CD14-positive monocyte (primary cell): ENCODE data around the gene MED4. TPM values are rescaled to one million over a fixed set of nuclear protein-coding genes. Genes with fewer than 3 reads are reported as not detected.

ENCODE experiments used
- DNase-seq, 3 donors: peaks; one replicate each; pipeline ENCODE4 v3.0.0-alpha.2; 2011 to 2022
- H2AFZ ChIP-seq: 2 replicates; pipeline ENCODE4 v1.6.0; 2012; ENCODE audit warnings: mild to moderate bottlenecking, low read depth, low read length, inconsistent platforms; ENCODE audit not compliant: insufficient read depth, poor library complexity, severe bottlenecking
- H3K27ac ChIP-seq, 2 donors: 1 replicate in 1 of 2; 2 replicates in 1 of 2; pipeline ENCODE4 v1.5.1; 2012 to 2013; ENCODE audit warnings: low read length in 2 of 2, control low read depth in 1 of 2, inconsistent platforms in 1 of 2, low read depth in 1 of 2, mild to moderate bottlenecking in 1 of 2
- H3K27me3 ChIP-seq, 2 donors: one replicate each; pipeline versions ENCODE4 v1.6.0 to v1.6.1; 2011 to 2013; ENCODE audit warnings: low read length in 2 of 2; ENCODE audit not compliant: control insufficient read depth in 2 of 2, insufficient read depth in 2 of 2
- H3K36me3 ChIP-seq, 2 donors: replicated peaks in 1 of 2; 1 replicate in 1 of 2; 2 replicates in 1 of 2; pipeline versions ENCODE4 v1.5.1 to v1.6.1; 2012 to 2013; ENCODE audit warnings: low read length in 2 of 2, control low read depth in 1 of 2, inconsistent platforms in 1 of 2, mild to moderate bottlenecking in 1 of 2; ENCODE audit not compliant: insufficient read depth in 2 of 2, control insufficient read depth in 1 of 2
- H3K4me1 ChIP-seq, 2 donors: 1 replicate in 1 of 2; 2 replicates in 1 of 2; pipeline versions ENCODE4 v1.5.1 to v1.6.1; 2012 to 2013; ENCODE audit warnings: low read length in 2 of 2, control low read depth in 1 of 2, inconsistent platforms in 1 of 2, mild to moderate bottlenecking in 1 of 2, moderate library complexity in 1 of 2; ENCODE audit not compliant: insufficient read depth in 2 of 2, control insufficient read depth in 1 of 2
- H3K4me2 ChIP-seq: replicated peaks from 2 replicates; pipeline ENCODE3; 2012; ENCODE audit warnings: low read length, moderate library complexity, mild to moderate bottlenecking; ENCODE audit not compliant: poor library complexity, severe bottlenecking; ENCODE audit errors: extremely low read depth
- H3K4me3 ChIP-seq, 3 experiments: fragments of 200-600 bp in 1 of 3; sonication (generic) in 1 of 3; replicated peaks in 1 of 3; 1 replicate in 2 of 3; 2 replicates in 1 of 3; pipeline ENCODE4 v1.5.1; 2011 to 2013; ENCODE audit warnings: low read length in 3 of 3, mild to moderate bottlenecking in 3 of 3, control low read depth in 2 of 3, low read depth in 2 of 3, inconsistent platforms in 1 of 3, moderate library complexity in 1 of 3
- H3K79me2 ChIP-seq: 2 replicates; pipeline ENCODE4 v1.6.0; 2012; ENCODE audit warnings: mild to moderate bottlenecking, control low read depth, inconsistent platforms, low read length, moderate library complexity; ENCODE audit not compliant: insufficient read depth
- H3K9ac ChIP-seq: 2 replicates; pipeline ENCODE4 v1.6.0; 2017; ENCODE audit warnings: low read length, mild to moderate bottlenecking; ENCODE audit not compliant: insufficient read depth, poor library complexity, severe bottlenecking
- H3K9me3 ChIP-seq, 2 donors: replicated peaks in 1 of 2; 1 replicate in 1 of 2; 2 replicates in 1 of 2; pipeline versions ENCODE4 v1.5.1 to v1.6.1; 2012 to 2013; ENCODE audit warnings: low read length in 2 of 2, control low read depth in 1 of 2; ENCODE audit not compliant: control insufficient read depth in 1 of 2, insufficient read depth in 1 of 2
- H4K20me1 ChIP-seq: 2 replicates; pipeline ENCODE4 v1.6.0; 2012; ENCODE audit warnings: mild to moderate bottlenecking, low read length, control low read depth, moderate library complexity; ENCODE audit not compliant: insufficient read depth
- H3K27ac Mint-ChIP-seq, 7 donors: one replicate each; pipeline ENCODE4 v1.8.0; 2020; ENCODE audit warnings: mild to moderate bottlenecking in 7 of 7, mixed read lengths in 7 of 7, moderate library complexity in 6 of 7, inconsistent platforms in 2 of 7
- H3K27me3 Mint-ChIP-seq, 3 donors: one replicate each; pipeline ENCODE4 v1.8.0; 2021 to 2022; ENCODE audit warnings: low read depth in 3 of 3, mild to moderate bottlenecking in 3 of 3, mixed read lengths in 3 of 3, moderate library complexity in 3 of 3, inconsistent platforms in 1 of 3
- H3K36me3 Mint-ChIP-seq, 2 donors: one replicate each; pipeline ENCODE4 v1.8.0; 2020; ENCODE audit warnings: mixed read lengths in 2 of 2, inconsistent platforms in 1 of 2, mild to moderate bottlenecking in 1 of 2
- H3K4me1 Mint-ChIP-seq: one replicate; pipeline ENCODE4 v1.8.0; 2020; ENCODE audit warnings: mild to moderate bottlenecking, mixed read lengths
- H3K4me3 Mint-ChIP-seq, 2 donors: one replicate each; pipeline ENCODE4 v1.8.0; 2020; ENCODE audit warnings: mild to moderate bottlenecking in 2 of 2, mixed read lengths in 2 of 2, moderate library complexity in 1 of 2
- H3K9me3 Mint-ChIP-seq, 7 donors: one replicate each; pipeline ENCODE4 v1.8.0; 2020 to 2022; ENCODE audit warnings: mixed read lengths in 7 of 7, mild to moderate bottlenecking in 6 of 7, moderate library complexity in 6 of 7, inconsistent platforms in 2 of 7
- CTCF ChIP-seq: fragments of 200-600 bp; IDR thresholded peaks from one replicate; pipeline ENCODE4 v1.8.0; 2022; ENCODE audit warnings: antibody characterized with exemption, mild to moderate bottlenecking
- WGBS: methylation state at CpG from one replicate; pipeline ENCODE4 v1.1.5; 2013; ENCODE audit warnings: missing lambda C conversion rate; ENCODE audit not compliant: insufficient coverage; 5-methylcytosine and 5-hydroxymethylcytosine counted together
- intact Hi-C, 2 donors: fragments of 100-400 bp; cut with micrococcal nuclease; formaldehyde crosslinking; loops; one replicate each; pipeline versions ENCODE4 v1.15.0 to v1.15.1; 2023
- polyA plus RNA-seq, 3 donors: library from polyadenylated mRNA; depleted of rRNA in 1 of 3; unstranded in 2 of 3; stranded (reverse) in 1 of 3; fragments of 300-500 nt in 2 of 3; fragments of >200 nt in 1 of 3; fragmentation: Illumina TruSeq in 2 of 3; gene quantifications; 1 replicate in 2 of 3; 2 replicates in 1 of 3; pipeline ENCODE4 v1.2.3, GENCODE V29; 2012 to 2021

Gene MED4
- polyA plus RNA-seq, 3 donors, result 28.4 to 53.8 (median 50.8) TPM

- Histone ChIP-seq H3K27ac (no peak overlapping the region), H3K4me2 (no peak overlapping the region), H3K9me3 (peaks cover 37 to 74% of the 10 kb centered on the region in 2 donors), H3K4me1 (no peaks in the 10 kb centered on the region), H3K9ac (no peak overlapping the region), H2AFZ (no peak overlapping the region), H3K4me3 (no peak overlapping the region), H4K20me1 (no peaks in the 10 kb centered on the region), H3K27me3 (no peaks in the 10 kb centered on the region), H3K36me3 (peaks cover 86 to 99% of the 10 kb centered on the region in 2 donors), H3K79me2 (no peaks in the 10 kb centered on the region)
- H3K4me3 Mint-ChIP-seq, result no peak overlapping the region
- WGBS, result 92% methylated on average over 2 of the region's 2 CpGs
- H3K36me3 Mint-ChIP-seq, result peaks cover 88 to 97% of the 10 kb centered on the region in 2 donors
- H3K9me3 Mint-ChIP-seq, result peaks cover 42 to 64% (median 57%) of the 10 kb centered on the region in 7 donors
- intact Hi-C loops, result no loop called here
- no peaks in the 10 kb centered on the region for H3K4me1 Mint-ChIP-seq
- DNase-seq, result no peak
- H3K27ac Mint-ChIP-seq, result no peak overlapping the region
- H3K27me3 Mint-ChIP-seq, result no peaks in the 10 kb centered on the region
- TF ChIP-seq CTCF, result no peak
Measured at GRCh38 chr13:48072787-48073186, 22.1 kb downstream of the MED4 start.

GRCh38 chr13:48072304-48072703 is 22.6 kb downstream of the MED4 start:
- 96% methylated on average over 2 of the region's 3 CpGs for whole genome bisulfite sequencing
- no peak overlapping the region for H3K4me3 ChIP-seq
- no peaks in the 10 kb centered on the region for H4K20me1 ChIP-seq
- H3K27me3 ChIP-seq, result no peaks in the 10 kb centered on the region
- TF ChIP-seq CTCF, result no peak
- H3K9ac ChIP-seq, result no peak overlapping the region
- intact Hi-C loops, result no loop called here
- H3K9me3 ChIP-seq, result peaks cover 37 to 74% of the 10 kb centered on the region in 2 donors
- H3K4me3 Mint-ChIP-seq, result no peak overlapping the region
- no peak overlapping the region for H2AFZ ChIP-seq
- no peaks in the 10 kb centered on the region for H3K27me3 Mint-ChIP-seq
- H3K27ac ChIP-seq, result no peak overlapping the region
- peaks cover 89 to 99% of the 10 kb centered on the region in 2 donors for H3K36me3 Mint-ChIP-seq
- H3K36me3 ChIP-seq, result peaks cover 87 to 100% of the 10 kb centered on the region in 2 donors
- H3K79me2 ChIP-seq, result no peaks in the 10 kb centered on the region
- H3K4me1 Mint-ChIP-seq, result no peaks in the 10 kb centered on the region
- H3K9me3 Mint-ChIP-seq, result peaks cover 42 to 65% (median 60%) of the 10 kb centered on the region in 7 donors
- DNase-seq, result no peak
- H3K27ac Mint-ChIP-seq, result no peak overlapping the region
- H3K4me2 ChIP-seq, result no peak overlapping the region
- no peaks in the 10 kb centered on the region for H3K4me1 ChIP-seq
